Measurements from ENCODE around the gene TDRD7. TPM values are rescaled to one million over a fixed set of nuclear protein-coding genes. Genes with fewer than 3 reads are reported as not detected.

The TDRD7 gene
- 4.1 TPM for total RNA-seq

GRCh38 chr9:97411789-97412625 is at the start of gene TDRD7:
TSS of gene TDRD7 (plus strand) at chr9:97412096. CDS start at chr9:97428466, 16,370 bp downstream.
- DNase-seq (ENCODE audit: low spot score): peak; percentile 93
- ATAC-seq: peak; percentile 94

GRCh38 chr9:97362777-97363545 is 48.9 kb upstream of the TDRD7 start:
- DNase-seq (ENCODE audit: low spot score) (no peak), ATAC-seq (no peak)

GRCh38 chr9:97363661-97364299 is 48.1 kb upstream of the TDRD7 start:
- no peak for ATAC-seq
- DNase-seq (ENCODE audit: low spot score): no peak

GRCh38 chr9:97364769-97365490 is 47.0 kb upstream of the TDRD7 start:
- ATAC-seq: no peak

GRCh38 chr9:97365634-97366033 is 46.3 kb upstream of the TDRD7 start:
- ATAC-seq: no peak

More at GRCh38 chr9:97364769-97365490, 47.0 kb upstream of the TDRD7 start:
- no peak for DNase-seq (ENCODE audit: low spot score)

GRCh38 chr9:97366476-97366875 is 45.4 kb upstream of the TDRD7 start:
- ATAC-seq (no peak), DNase-seq (ENCODE audit: low spot score) (no peak)

More at GRCh38 chr9:97365634-97366033, 46.3 kb upstream of the TDRD7 start:
- no peak for DNase-seq (ENCODE audit: low spot score)

GRCh38 chr9:97366889-97367288 is 45.0 kb upstream of the TDRD7 start:
- ATAC-seq (no peak), DNase-seq (ENCODE audit: low spot score) (no peak)

- ATAC-seq: no peak
Measured at GRCh38 chr9:97367729-97368128, 44.2 kb upstream of the TDRD7 start.

GRCh38 chr9:97368964-97369363 is 42.9 kb upstream of the TDRD7 start:
- ATAC-seq (no peak), DNase-seq (ENCODE audit: low spot score) (no peak)

More at GRCh38 chr9:97367729-97368128, 44.2 kb upstream of the TDRD7 start:
- DNase-seq (ENCODE audit: low spot score): no peak

GRCh38 chr9:97372580-97372979 is 39.3 kb upstream of the TDRD7 start:
- DNase-seq (ENCODE audit: low spot score) (no peak), ATAC-seq (no peak)

- ATAC-seq: no peak
- no peak for DNase-seq (ENCODE audit: low spot score)
Measured at GRCh38 chr9:97373331-97373730, 38.6 kb upstream of the TDRD7 start.

GRCh38 chr9:97374811-97375210 is 37.1 kb upstream of the TDRD7 start:
- DNase-seq (ENCODE audit: low spot score) (no peak), ATAC-seq (no peak)

- ATAC-seq (no peak), DNase-seq (ENCODE audit: low spot score) (no peak)
Measured at GRCh38 chr9:97376902-97377301, 35.0 kb upstream of the TDRD7 start.

GRCh38 chr9:97382099-97382718 is 29.7 kb upstream of the TDRD7 start:
- ATAC-seq (peak; percentile 85), DNase-seq (ENCODE audit: low spot score) (no peak)

GRCh38 chr9:97384406-97385262 is 27.3 kb upstream of the TDRD7 start:
- no peak for DNase-seq (ENCODE audit: low spot score)
- no peak for ATAC-seq

GRCh38 chr9:97385626-97386264 is 26.2 kb upstream of the TDRD7 start:
- ATAC-seq (no peak), DNase-seq (ENCODE audit: low spot score) (no peak)

- DNase-seq (ENCODE audit: low spot score) (no peak), ATAC-seq (no peak)
Measured at GRCh38 chr9:97386265-97386633, 25.6 kb upstream of the TDRD7 start.

- ATAC-seq (peak; percentile 79), DNase-seq (ENCODE audit: low spot score) (peak; percentile 71)
Measured at GRCh38 chr9:97386733-97387503, 25.0 kb upstream of the TDRD7 start.
